GM23338 (cell line): Measurements from ENCODE around the gene RAB3IP. TPM values are rescaled to one million over a fixed set of nuclear protein-coding genes. Genes with fewer than 3 reads are reported as not detected.
A peak's percentile ranks its signal among the peaks of the same experiment; 100 is the strongest.

ENCODE experiments used
- ATAC-seq: fragments of 200-7000 bp; cut with Tn5 transposase; 3 replicates; pipeline ENCODE4 v1.9.1; 2020
- DNase-seq: peaks from one replicate; pipeline ENCODE4 v3.0.0-alpha.2; 2015; ENCODE audit warnings: low spot score
- H2AFZ ChIP-seq: fragments of 200-600 bp; sonication (generic); 2 replicates; pipeline ENCODE4 v1.8.0; 2016; ENCODE audit warnings: antibody characterized with exemption, mild to moderate bottlenecking, moderate library complexity
- H3F3A ChIP-seq: fragments of 200-600 bp; sonication (generic); replicated peaks from 2 replicates; pipeline ENCODE4 v1.8.0; 2017; ENCODE audit warnings: antibody characterized with exemption, mixed run types, low read depth
- H3K27ac ChIP-seq: fragments of 200-600 bp; sonication (generic); 2 replicates; pipeline ENCODE4 v1.6.1; 2016; ENCODE audit warnings: low read depth
- H3K27me3 ChIP-seq: fragments of 200-600 bp; sonication (generic); 2 replicates; pipeline ENCODE4 v1.8.0; 2016; ENCODE audit warnings: mild to moderate bottlenecking, mixed run types, moderate library complexity; ENCODE audit not compliant: insufficient read depth
- H3K36me3 ChIP-seq: fragments of 200-600 bp; sonication (generic); 2 replicates; pipeline ENCODE4 v1.8.0; 2016; ENCODE audit warnings: mild to moderate bottlenecking; ENCODE audit not compliant: insufficient read depth
- H3K4me1 ChIP-seq: fragments of 200-600 bp; sonication (generic); 2 replicates; pipeline ENCODE4 v1.8.0; 2016; ENCODE audit warnings: mild to moderate bottlenecking, moderate library complexity; ENCODE audit not compliant: insufficient read depth
- H3K4me2 ChIP-seq: fragments of 200-600 bp; sonication (generic); 2 replicates; pipeline ENCODE4 v1.7.1; 2017; ENCODE audit warnings: mixed run types
- H3K4me3 ChIP-seq: fragments of 200-600 bp; sonication (generic); 2 replicates; pipeline ENCODE4 v1.6.1; 2016; ENCODE audit warnings: mixed run types
- H3K79me2 ChIP-seq: fragments of 200-600 bp; sonication (generic); replicated peaks from 2 replicates; pipeline ENCODE4 v1.8.0; 2017; ENCODE audit warnings: mild to moderate bottlenecking; ENCODE audit not compliant: insufficient read depth
- H3K9me2 ChIP-seq: fragments of 200-600 bp; sonication (generic); 2 replicates; pipeline ENCODE4 v1.8.0; 2017; ENCODE audit not compliant: insufficient read depth
- H4K20me1 ChIP-seq: fragments of 200-600 bp; sonication (generic); replicated peaks from 2 replicates; pipeline ENCODE4 v1.8.0; 2017; ENCODE audit warnings: mild to moderate bottlenecking; ENCODE audit not compliant: insufficient read depth
- H3K27ac Mint-ChIP-seq: 2 replicates; pipeline ENCODE4 v1.8.0; 2020; ENCODE audit warnings: inconsistent platforms, mild to moderate bottlenecking, moderate library complexity, mixed read lengths
- H3K27me3 Mint-ChIP-seq: 3 replicates; pipeline ENCODE4 v1.8.0; 2022; ENCODE audit warnings: low read depth, mild to moderate bottlenecking, moderate library complexity, mixed read lengths, inconsistent platforms; ENCODE audit not compliant: insufficient read depth, poor library complexity
- H3K36me3 Mint-ChIP-seq: 3 replicates; pipeline ENCODE4 v1.8.0; 2021; ENCODE audit warnings: low read depth, mild to moderate bottlenecking, inconsistent platforms, moderate library complexity, mixed read lengths
- H3K4me1 Mint-ChIP-seq: 3 replicates; pipeline ENCODE4 v1.8.0; 2020; ENCODE audit warnings: mild to moderate bottlenecking, inconsistent platforms, mixed read lengths
- H3K4me3 Mint-ChIP-seq: 3 replicates; pipeline ENCODE4 v1.8.0; 2021; ENCODE audit warnings: moderate library complexity, mild to moderate bottlenecking, inconsistent platforms, mixed read lengths
- H3K9me3 Mint-ChIP-seq: 3 replicates; pipeline ENCODE4 v1.8.0; 2020; ENCODE audit warnings: moderate library complexity, mild to moderate bottlenecking, inconsistent platforms, mixed read lengths
- CREB1 ChIP-seq: fragments of 250-450 bp; sonication (Bioruptor Pico); IDR thresholded peaks from 2 replicates; pipeline ENCODE4 v1.5.0; 2020; ENCODE audit warnings: low read depth, mild to moderate bottlenecking, moderate library complexity
- CTCF ChIP-seq, 2 experiments: fragments of 200-600 bp in 1 of 2; sonication (generic) in 1 of 2; conservative IDR thresholded peaks; 2 replicates each; pipeline versions ENCODE4 v1.5.1 to v1.6.1; 2016 to 2017; ENCODE audit warnings: antibody characterized with exemption in 2 of 2, low read depth in 2 of 2, mild to moderate bottlenecking in 2 of 2, moderate library complexity in 1 of 2
- ETS1 ChIP-seq: IDR thresholded peaks from 2 replicates; pipeline ENCODE4 v1.6.1; 2016; ENCODE audit warnings: antibody characterized with exemption
- EZH2 ChIP-seq: fragments of 200-600 bp; sonication (generic); IDR thresholded peaks from one replicate; pipeline ENCODE4 v1.8.0; 2017; ENCODE audit warnings: antibody characterized with exemption, mild to moderate bottlenecking, low read depth; ENCODE audit not compliant: unreplicated experiment
- EZH2phosphoT487 ChIP-seq: fragments of 200-600 bp; sonication (generic); IDR thresholded peaks from one replicate; pipeline ENCODE4 v1.8.1; 2018; ENCODE audit warnings: antibody characterized with exemption; ENCODE audit not compliant: unreplicated experiment
- JUNB ChIP-seq: IDR thresholded peaks from one replicate; pipeline ENCODE4 v1.6.1; 2016; ENCODE audit warnings: antibody characterized with exemption; ENCODE audit not compliant: unreplicated experiment
- REST ChIP-seq: IDR thresholded peaks from one replicate; pipeline ENCODE4 v1.6.1; 2018; ENCODE audit warnings: antibody characterized with exemption; ENCODE audit not compliant: unreplicated experiment
- STAT1 ChIP-seq: IDR thresholded peaks from one replicate; pipeline ENCODE4 v1.6.1; 2016; ENCODE audit warnings: antibody characterized with exemption; ENCODE audit not compliant: unreplicated experiment
- ZNF114 ChIP-seq: fragments of 250-450 bp; sonication (Bioruptor Pico); IDR thresholded peaks from 2 replicates; pipeline ENCODE4 v1.5.0; 2020; ENCODE audit warnings: mild to moderate bottlenecking, moderate library complexity
- ZNF331 ChIP-seq: fragments of 250-450 bp; sonication (Bioruptor Pico); IDR thresholded peaks from 2 replicates; pipeline ENCODE4 v1.5.0; 2020; ENCODE audit warnings: low read depth, mild to moderate bottlenecking, moderate library complexity
- ZNF462 ChIP-seq: fragments of 250-450 bp; sonication (Bioruptor Pico); IDR thresholded peaks from 2 replicates; pipeline ENCODE4 v1.5.0; 2020; ENCODE audit warnings: mild to moderate bottlenecking, moderate library complexity
- polyA plus RNA-seq: library from polyadenylated mRNA; unstranded; fragments of >200 nt; fragmentation: Nextera tagmentation; extraction: Ambion mirVana; gene quantifications from 2 replicates; pipeline ENCODE4 v1.2.1, GENCODE V29; 2016
- total RNA-seq: library from RNA; depleted of rRNA; stranded (reverse); fragments of >200 nt; shearing (Covaris generic); gene quantifications from 2 replicates; pipeline ENCODE4 v1.2.3, GENCODE V29; 2014

Gene RAB3IP
- total and polyA plus RNA-seq, 2 experiments from 2014 or later, result 48.6 TPM

GRCh38 chr12:69840727-69841126 is 102.1 kb downstream of the RAB3IP start:
- Histone ChIP-seq H3K79me2 (no peaks in the 10 kb centered on the region), H4K20me1 (no peaks in the 10 kb centered on the region), H3K36me3 (no peaks in the 10 kb centered on the region), H3K4me2 (no peak overlapping the region), H3K27ac (no peak overlapping the region), H3K9me2 (no peaks in the 10 kb centered on the region), H3K4me1 (no peaks in the 10 kb centered on the region), H2AFZ (0 out of 2 replicates have a peak overlapping the region, but pooled peaks have one; percentile 52), H3K4me3 (no peak overlapping the region), H3K27me3 (no peaks in the 10 kb centered on the region), H3F3A (no peaks in the 10 kb centered on the region)
- H3K9me3 Mint-ChIP-seq, result no peaks in the 10 kb centered on the region
- no peaks in the 10 kb centered on the region for H3K36me3 Mint-ChIP-seq
- no peak for DNase-seq
- H3K27ac Mint-ChIP-seq, result no peak overlapping the region
- no peak overlapping the region for H3K4me3 Mint-ChIP-seq
- H3K4me1 Mint-ChIP-seq, result no peaks in the 10 kb centered on the region
- TF ChIP-seq JUNB (no peak), REST (no peak), EZH2 (no peak), STAT1 (no peak), CTCF (conservative IDR thresholded peaks at IDR 0.05; ENCODE audit: low read depth in 2 of 2) (no peak), ZNF462 (CRISPR knock-in tag) (no peak), EZH2phosphoT487 (no peak), ETS1 (no peak), ZNF331 (no peak), ZNF114 (CRISPR knock-in tag) (no peak), CREB1 (no peak)
- ATAC-seq, result no peak
- peaks cover 4% of the 10 kb centered on the region for H3K27me3 Mint-ChIP-seq
